ENCODE measurements around the gene BACH2.

BACH2 gene

GRCh38 chr6:90076511-90077415, 219.9 kb downstream of the BACH2 start:
- Histone ChIP-seq H3K18ac (ENCODE audit: low read depth in 1 of 2, low read length in 2 of 2) (no peak overlapping the region), H3K23ac (ENCODE audit: low read length in 2 of 2) (no peak overlapping the region), H4K8ac (ENCODE audit: low read length) (no peak overlapping the region), H2AFZ (ENCODE audit: low read depth, low read length) (no peak overlapping the region), H3K4ac (ENCODE audit: low read depth in 1 of 2, low read length in 2 of 2) (no peak overlapping the region), H3K9ac (ENCODE audit: low read length) (no peak overlapping the region), H2BK15ac (ENCODE audit: low read depth, poor library complexity, severe bottlenecking) (no peak overlapping the region), H3K4me3 (ENCODE audit: insufficient read depth in 1 of 2, low read depth in 1 of 2, low read length in 2 of 2) (no peak overlapping the region), H3K4me1 (ENCODE audit: control insufficient read depth, insufficient read depth, low read depth, low read length) (no peaks in the 10 kb centered on the region), H2AK5ac (ENCODE audit: low read length, severe bottlenecking) (no peak overlapping the region), H3K36me3 (ENCODE audit: control insufficient read depth in 1 of 2, insufficient read depth in 2 of 2, low read depth in 1 of 2, low read length in 2 of 2) (no peaks in the 10 kb centered on the region), H3K79me1 (replicated peaks; ENCODE audit: low read length, poor library complexity, severe bottlenecking) (no peaks in the 10 kb centered on the region), H2BK12ac (ENCODE audit: low read length in 2 of 2) (no peak overlapping the region), H3K9me3 (ENCODE audit: control insufficient read depth, low read length) (no peaks in the 10 kb centered on the region), H2BK5ac (ENCODE audit: low read depth, low read length, poor library complexity, severe bottlenecking) (no peak overlapping the region), H3K27me3 (ENCODE audit: control insufficient read depth in 1 of 2, insufficient read depth in 1 of 2, low read length in 2 of 2) (no peaks in the 10 kb centered on the region), H2BK120ac (ENCODE audit: low read depth, low read length) (no peak overlapping the region), H3K4me2 (ENCODE audit: low read length, poor library complexity, severe bottlenecking) (no peak overlapping the region), H3K27ac (ENCODE audit: low read length, poor library complexity, severe bottlenecking) (no peak overlapping the region), H3K14ac (ENCODE audit: low read length in 2 of 2) (no peak overlapping the region), H4K91ac (ENCODE audit: low read length) (no peak overlapping the region)
- no peak for DNase-seq
- WGBS = 93% methylated on average over 17 of the region's 17 CpGs

- Histone ChIP-seq H3K79me1 (replicated peaks; ENCODE audit: low read length, poor library complexity, severe bottlenecking) (no peaks in the 10 kb centered on the region), H3K9me3 (ENCODE audit: control insufficient read depth, low read length) (no peaks in the 10 kb centered on the region), H3K27ac (ENCODE audit: low read length, poor library complexity, severe bottlenecking) (no peak overlapping the region), H2BK120ac (ENCODE audit: low read depth, low read length) (no peak overlapping the region), H3K36me3 (ENCODE audit: control insufficient read depth in 1 of 2, insufficient read depth in 2 of 2, low read depth in 1 of 2, low read length in 2 of 2) (no peaks in the 10 kb centered on the region), H3K4me1 (ENCODE audit: control insufficient read depth, insufficient read depth, low read depth, low read length) (no peaks in the 10 kb centered on the region), H2BK12ac (ENCODE audit: low read length in 2 of 2) (no peak overlapping the region), H2AFZ (ENCODE audit: low read depth, low read length) (no peak overlapping the region), H3K14ac (ENCODE audit: low read length in 2 of 2) (no peak overlapping the region), H3K4me3 (ENCODE audit: insufficient read depth in 1 of 2, low read depth in 1 of 2, low read length in 2 of 2) (no peak overlapping the region), H2AK5ac (ENCODE audit: low read length, severe bottlenecking) (no peak overlapping the region), H2BK15ac (ENCODE audit: low read depth, poor library complexity, severe bottlenecking) (no peak overlapping the region), H4K91ac (ENCODE audit: low read length) (no peak overlapping the region), H3K27me3 (ENCODE audit: control insufficient read depth in 1 of 2, insufficient read depth in 1 of 2, low read length in 2 of 2) (peaks cover 3 to 5% of the 10 kb centered on the region in 2 experiments), H3K4me2 (ENCODE audit: low read length, poor library complexity, severe bottlenecking) (no peak overlapping the region), H3K18ac (ENCODE audit: low read depth in 1 of 2, low read length in 2 of 2) (no peak overlapping the region), H3K23ac (ENCODE audit: low read length in 2 of 2) (no peak overlapping the region), H4K8ac (ENCODE audit: low read length) (no peak overlapping the region), H3K9ac (ENCODE audit: low read length) (no peak overlapping the region), H3K4ac (ENCODE audit: low read depth in 1 of 2, low read length in 2 of 2) (no peak overlapping the region), H2BK5ac (ENCODE audit: low read depth, low read length, poor library complexity, severe bottlenecking) (no peak overlapping the region)
- no peak for DNase-seq
- WGBS = 93% methylated on average over 5 of the region's 6 CpGs
Measured at GRCh38 chr6:90074161-90074850, 222.3 kb downstream of the BACH2 start.

- WGBS = 86% methylated on average over 7 of the region's 11 CpGs
- no peak overlapping the region for H3K23ac ChIP-seq (ENCODE audit: low read length in 2 of 2)
- no peak overlapping the region for H3K27ac ChIP-seq (ENCODE audit: low read length, poor library complexity, severe bottlenecking)
Measured at GRCh38 chr6:90072935-90073464, 223.6 kb downstream of the BACH2 start.

GRCh38 chr6:90072501-90072900, 224.1 kb downstream of the BACH2 start:
- H3K9ac ChIP-seq (ENCODE audit: low read length) = no peak overlapping the region
- no peaks in the 10 kb centered on the region for H3K36me3 ChIP-seq (ENCODE audit: control insufficient read depth in 1 of 2, insufficient read depth in 2 of 2, low read depth in 1 of 2, low read length in 2 of 2)
- no peak overlapping the region for H4K8ac ChIP-seq (ENCODE audit: low read length)
- no peak overlapping the region for H3K14ac ChIP-seq (ENCODE audit: low read length in 2 of 2)
- H2BK120ac ChIP-seq (ENCODE audit: low read depth, low read length) = no peak overlapping the region
- 88% methylated on average over 3 of the region's 3 CpGs for whole genome bisulfite sequencing
- no peak overlapping the region for H2BK5ac ChIP-seq (ENCODE audit: low read depth, low read length, poor library complexity, severe bottlenecking)
- no peak overlapping the region for H3K23ac ChIP-seq (ENCODE audit: low read length in 2 of 2)
- no peak overlapping the region for H3K4me2 ChIP-seq (ENCODE audit: low read length, poor library complexity, severe bottlenecking)
- no peak overlapping the region for H2AFZ ChIP-seq (ENCODE audit: low read depth, low read length)
- no peaks in the 10 kb centered on the region for H3K9me3 ChIP-seq (ENCODE audit: control insufficient read depth, low read length)
- H3K79me1 ChIP-seq (replicated peaks; ENCODE audit: low read length, poor library complexity, severe bottlenecking) = no peaks in the 10 kb centered on the region
- H3K4ac ChIP-seq (ENCODE audit: low read depth in 1 of 2, low read length in 2 of 2) = no peak overlapping the region
- H2BK12ac ChIP-seq (ENCODE audit: low read length in 2 of 2) = no peak overlapping the region
- no peak overlapping the region for H2BK15ac ChIP-seq (ENCODE audit: low read depth, poor library complexity, severe bottlenecking)
- H3K27me3 ChIP-seq (ENCODE audit: control insufficient read depth in 1 of 2, insufficient read depth in 1 of 2, low read length in 2 of 2) = peaks cover 3 to 5% of the 10 kb centered on the region in 2 experiments
- H3K18ac ChIP-seq (ENCODE audit: low read depth in 1 of 2, low read length in 2 of 2) = no peak overlapping the region
- H4K91ac ChIP-seq (ENCODE audit: low read length) = no peak overlapping the region
- no peak for DNase-seq
- no peak overlapping the region for H3K4me3 ChIP-seq (ENCODE audit: insufficient read depth in 1 of 2, low read depth in 1 of 2, low read length in 2 of 2)
- no peak overlapping the region for H3K27ac ChIP-seq (ENCODE audit: low read length, poor library complexity, severe bottlenecking)
- H2AK5ac ChIP-seq (ENCODE audit: low read length, severe bottlenecking) = no peak overlapping the region
- peaks cover 2% of the 10 kb centered on the region for H3K4me1 ChIP-seq (ENCODE audit: control insufficient read depth, insufficient read depth, low read depth, low read length)

More at GRCh38 chr6:90072935-90073464, 223.6 kb downstream of the BACH2 start:
- peaks cover 3 to 5% of the 10 kb centered on the region in 2 experiments for H3K27me3 ChIP-seq (ENCODE audit: control insufficient read depth in 1 of 2, insufficient read depth in 1 of 2, low read length in 2 of 2)
- H3K9ac ChIP-seq (ENCODE audit: low read length) = no peak overlapping the region
- peaks cover 2% of the 10 kb centered on the region for H3K4me1 ChIP-seq (ENCODE audit: control insufficient read depth, insufficient read depth, low read depth, low read length)
- no peaks in the 10 kb centered on the region for H3K79me1 ChIP-seq (replicated peaks; ENCODE audit: low read length, poor library complexity, severe bottlenecking)
- no peak overlapping the region for H2BK12ac ChIP-seq (ENCODE audit: low read length in 2 of 2)
- H2BK15ac ChIP-seq (ENCODE audit: low read depth, poor library complexity, severe bottlenecking) = no peak overlapping the region
- no peak overlapping the region for H2AK5ac ChIP-seq (ENCODE audit: low read length, severe bottlenecking)
- no peaks in the 10 kb centered on the region for H3K9me3 ChIP-seq (ENCODE audit: control insufficient read depth, low read length)
- H3K4me2 ChIP-seq (ENCODE audit: low read length, poor library complexity, severe bottlenecking) = no peak overlapping the region
- no peak overlapping the region for H2BK5ac ChIP-seq (ENCODE audit: low read depth, low read length, poor library complexity, severe bottlenecking)
- no peak overlapping the region for H3K4me3 ChIP-seq (ENCODE audit: insufficient read depth in 1 of 2, low read depth in 1 of 2, low read length in 2 of 2)
- H3K36me3 ChIP-seq (ENCODE audit: control insufficient read depth in 1 of 2, insufficient read depth in 2 of 2, low read depth in 1 of 2, low read length in 2 of 2) = no peaks in the 10 kb centered on the region
- no peak overlapping the region for H4K91ac ChIP-seq (ENCODE audit: low read length)
- H3K4ac ChIP-seq (ENCODE audit: low read depth in 1 of 2, low read length in 2 of 2) = no peak overlapping the region
- H3K18ac ChIP-seq (ENCODE audit: low read depth in 1 of 2, low read length in 2 of 2) = no peak overlapping the region
- no peak overlapping the region for H3K14ac ChIP-seq (ENCODE audit: low read length in 2 of 2)
- no peak overlapping the region for H4K8ac ChIP-seq (ENCODE audit: low read length)
- H2BK120ac ChIP-seq (ENCODE audit: low read depth, low read length) = no peak overlapping the region
- no peak for DNase-seq
- H2AFZ ChIP-seq (ENCODE audit: low read depth, low read length) = no peak overlapping the region
